Measurements from ENCODE around the gene ICAM2.

DNA sequence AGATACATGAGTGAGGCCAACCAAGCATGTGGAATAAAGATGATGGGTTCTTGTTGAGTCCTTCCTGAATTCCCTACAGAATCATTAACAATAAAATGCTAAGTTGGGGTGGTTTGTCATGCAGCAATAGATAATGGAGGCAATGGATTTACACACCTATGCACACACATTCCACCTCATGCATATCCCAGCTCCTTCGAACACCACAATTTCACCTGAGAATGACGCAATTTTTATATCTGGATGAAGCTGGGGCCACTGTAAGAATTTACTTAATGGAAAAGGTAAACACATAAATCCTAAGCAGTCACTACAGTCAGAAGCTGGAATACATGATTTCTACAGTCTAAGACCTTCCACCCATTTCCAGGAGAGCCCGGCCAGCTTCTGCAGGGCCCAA is 49.8 kb upstream of the ICAM2 start:
- no peak for TF ChIP-seq FOXA1 (IDR thresholded peaks at IDR 0.05)
- TF ChIP-seq, protein P1, sequence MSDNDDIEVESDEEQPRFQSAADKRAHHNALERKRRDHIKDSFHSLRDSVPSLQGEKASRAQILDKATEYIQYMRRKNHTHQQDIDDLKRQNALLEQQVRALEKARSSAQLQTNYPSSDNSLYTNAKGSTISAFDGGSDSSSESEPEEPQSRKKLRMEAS (IDR thresholded peaks at IDR 0.05) = no peak
- TF ChIP-seq, protein P2, sequence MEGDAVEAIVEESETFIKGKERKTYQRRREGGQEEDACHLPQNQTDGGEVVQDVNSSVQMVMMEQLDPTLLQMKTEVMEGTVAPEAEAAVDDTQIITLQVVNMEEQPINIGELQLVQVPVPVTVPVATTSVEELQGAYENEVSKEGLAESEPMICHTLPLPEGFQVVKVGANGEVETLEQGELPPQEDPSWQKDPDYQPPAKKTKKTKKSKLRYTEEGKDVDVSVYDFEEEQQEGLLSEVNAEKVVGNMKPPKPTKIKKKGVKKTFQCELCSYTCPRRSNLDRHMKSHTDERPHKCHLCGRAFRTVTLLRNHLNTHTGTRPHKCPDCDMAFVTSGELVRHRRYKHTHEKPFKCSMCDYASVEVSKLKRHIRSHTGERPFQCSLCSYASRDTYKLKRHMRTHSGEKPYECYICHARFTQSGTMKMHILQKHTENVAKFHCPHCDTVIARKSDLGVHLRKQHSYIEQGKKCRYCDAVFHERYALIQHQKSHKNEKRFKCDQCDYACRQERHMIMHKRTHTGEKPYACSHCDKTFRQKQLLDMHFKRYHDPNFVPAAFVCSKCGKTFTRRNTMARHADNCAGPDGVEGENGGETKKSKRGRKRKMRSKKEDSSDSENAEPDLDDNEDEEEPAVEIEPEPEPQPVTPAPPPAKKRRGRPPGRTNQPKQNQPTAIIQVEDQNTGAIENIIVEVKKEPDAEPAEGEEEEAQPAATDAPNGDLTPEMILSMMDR (IDR thresholded peaks at IDR 0.05; ENCODE audit: low read depth, low read length, missing input control) = no peak
- no peak for TF ChIP-seq GABPA (IDR thresholded peaks at IDR 0.05 in 1 of 2, conservative IDR thresholded peaks at IDR 0.05 in 1 of 2)

All from liver (tissue), 3 donors.